GM19035 (cell line): Measurements from ENCODE around the gene LPO.

Source experiments
- ATAC-seq: cut with Tn5 transposase; IDR thresholded peaks from one replicate; pipeline ENCODE4 v1.9.1; 2021; ENCODE audit not compliant: unreplicated experiment

The LPO gene

DNA sequence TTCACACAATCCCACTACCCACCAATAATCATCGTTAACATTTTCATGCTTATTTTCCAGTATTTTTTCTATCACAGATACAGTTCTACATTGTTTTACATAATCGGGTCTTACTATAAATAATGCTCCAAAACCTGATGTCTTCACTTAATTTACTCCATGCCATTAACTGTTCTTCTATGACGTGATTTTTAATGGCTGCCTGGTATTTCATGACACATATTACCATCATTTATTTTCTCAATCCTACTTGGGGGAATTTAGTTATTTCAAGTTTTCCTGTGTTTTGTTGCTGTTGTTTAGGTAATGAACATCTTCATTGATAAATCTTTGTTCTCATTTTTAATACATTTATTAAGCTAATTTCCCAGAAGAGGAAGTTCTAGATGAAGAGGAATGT is 14.7 kb downstream of the LPO start:
- ATAC-seq: no peak

GRCh38 chr17:58254803-58255202 is 16.4 kb downstream of the LPO start:
- ATAC-seq: no peak

- no peak for ATAC-seq
Measured at GRCh38 chr17:58262149-58262548, 23.8 kb downstream of the LPO start.

GRCh38 chr17:58263773-58264172 is 25.4 kb downstream of the LPO start:
- no peak for ATAC-seq

GRCh38 chr17:58264407-58265103 is 26.2 kb downstream of the LPO start:
- no peak for ATAC-seq

- ATAC-seq: no peak
Measured at GRCh38 chr17:58265271-58265670, 26.9 kb downstream of the LPO start.

- no peak for ATAC-seq
Measured at GRCh38 chr17:58265902-58266875, 27.8 kb downstream of the LPO start.

- ATAC-seq: no peak
Measured at GRCh38 chr17:58267347-58268324, 29.3 kb downstream of the LPO start.

GRCh38 chr17:58268326-58268725 is 29.9 kb downstream of the LPO start:
- no peak for ATAC-seq

DNA sequence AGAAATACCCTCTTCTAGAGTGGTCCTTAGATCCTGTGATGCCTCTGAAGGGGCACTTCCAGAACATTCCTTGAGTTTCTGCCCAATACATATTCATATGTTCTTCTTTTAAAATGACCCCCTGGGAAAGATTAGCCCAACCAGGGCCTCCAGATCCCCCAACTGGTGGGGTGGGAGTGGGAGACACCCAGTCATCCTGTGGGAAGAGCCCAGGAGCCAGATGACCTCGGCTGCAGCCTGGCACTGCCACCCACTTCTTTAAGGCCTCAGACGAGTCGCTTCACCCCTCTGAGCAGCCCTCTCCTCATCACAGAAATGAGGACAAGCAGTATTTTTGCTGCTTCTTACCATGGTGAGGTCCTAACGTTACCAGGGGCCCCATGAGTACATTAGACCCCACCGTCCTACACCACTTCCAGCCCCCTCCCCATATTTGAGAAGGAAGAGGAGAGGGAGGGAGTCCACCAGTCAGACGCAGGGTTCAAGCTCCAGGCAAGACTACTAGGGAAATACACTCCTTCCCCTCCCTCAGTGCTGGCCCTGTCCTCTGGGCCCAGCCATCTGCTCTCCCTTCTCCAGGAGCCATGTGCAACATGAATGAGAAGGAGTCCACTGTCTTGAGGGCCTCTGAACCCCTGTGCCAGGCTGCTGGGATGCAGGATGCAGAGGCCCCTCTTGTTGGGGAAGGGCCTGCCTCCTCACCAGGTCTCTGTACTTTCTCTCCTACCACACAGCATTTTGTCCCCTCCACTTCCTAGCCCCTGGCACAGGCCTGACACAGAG is 30.6 kb downstream of the LPO start:
- no peak for ATAC-seq

GRCh38 chr17:58269557-58270291 is 31.3 kb downstream of the LPO start:
- no peak for ATAC-seq

DNA sequence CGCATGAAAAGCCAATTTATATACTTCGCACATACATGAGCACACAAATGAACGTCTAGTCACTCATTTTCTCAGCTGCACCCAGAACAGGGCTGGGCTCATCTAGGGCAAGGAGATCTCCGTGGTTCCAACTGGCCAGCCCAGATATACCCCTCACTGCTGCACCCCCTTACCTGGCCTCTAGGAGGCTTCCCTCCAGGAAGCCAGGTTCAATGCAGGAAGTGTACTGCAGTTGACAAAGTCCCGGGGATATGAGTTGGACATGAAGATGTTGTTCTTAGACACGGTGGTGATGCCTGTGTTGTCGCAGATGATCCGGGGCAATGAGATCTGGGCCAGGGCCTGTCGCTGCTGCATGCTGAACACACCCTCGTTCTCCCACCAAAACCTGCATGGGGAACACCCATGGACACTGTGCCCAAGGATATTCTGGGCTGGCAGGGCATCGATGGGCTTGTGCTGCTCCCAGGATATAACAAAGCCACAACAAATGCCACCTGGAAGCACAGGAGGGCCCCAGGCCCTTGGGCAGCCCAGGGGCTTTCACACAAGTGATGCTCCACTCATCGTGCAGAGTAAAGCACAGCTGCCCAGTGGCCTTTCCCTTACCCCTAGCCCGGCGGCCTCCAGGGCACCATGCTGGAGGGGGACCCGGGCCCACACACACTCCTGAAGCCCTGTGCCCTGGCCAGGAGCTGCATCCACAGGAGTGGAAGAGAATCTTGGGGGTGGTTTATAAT is 32.3 kb downstream of the LPO start:
- no peak for ATAC-seq

DNA sequence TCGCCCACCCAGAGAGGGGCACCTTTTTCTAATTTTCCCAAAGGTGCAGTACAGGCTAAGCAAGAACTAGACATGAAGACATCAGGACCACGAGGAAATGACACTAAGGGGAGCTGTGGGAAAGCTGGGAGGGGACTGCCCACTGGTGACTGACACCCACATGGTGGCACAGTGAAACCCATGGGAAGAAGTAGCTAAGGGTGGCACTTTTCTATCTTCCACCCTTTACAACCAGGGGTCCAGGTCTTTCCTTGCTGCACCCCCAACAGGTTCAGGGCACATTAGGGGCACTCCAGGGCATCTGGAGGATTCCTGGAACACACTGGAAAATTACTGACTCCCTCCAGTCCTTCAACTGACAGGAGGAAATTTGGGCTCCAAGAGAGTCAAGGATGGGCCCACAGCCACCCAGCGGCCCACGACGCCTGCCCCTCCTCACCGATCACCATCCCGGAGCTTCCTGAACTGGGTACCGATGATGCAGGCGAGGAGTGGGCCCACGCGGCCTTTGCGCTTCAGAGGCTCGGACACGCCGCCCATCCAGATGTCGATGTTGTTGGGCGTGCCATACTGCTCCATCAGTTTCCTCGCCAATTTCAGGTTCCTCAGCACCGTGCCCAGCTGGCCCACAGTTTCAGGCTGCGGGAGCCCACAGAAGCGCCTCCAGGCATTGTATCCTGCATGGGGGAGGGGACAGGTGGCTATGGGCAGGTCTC is 33.0 kb downstream of the LPO start:
- ATAC-seq: no peak

DNA sequence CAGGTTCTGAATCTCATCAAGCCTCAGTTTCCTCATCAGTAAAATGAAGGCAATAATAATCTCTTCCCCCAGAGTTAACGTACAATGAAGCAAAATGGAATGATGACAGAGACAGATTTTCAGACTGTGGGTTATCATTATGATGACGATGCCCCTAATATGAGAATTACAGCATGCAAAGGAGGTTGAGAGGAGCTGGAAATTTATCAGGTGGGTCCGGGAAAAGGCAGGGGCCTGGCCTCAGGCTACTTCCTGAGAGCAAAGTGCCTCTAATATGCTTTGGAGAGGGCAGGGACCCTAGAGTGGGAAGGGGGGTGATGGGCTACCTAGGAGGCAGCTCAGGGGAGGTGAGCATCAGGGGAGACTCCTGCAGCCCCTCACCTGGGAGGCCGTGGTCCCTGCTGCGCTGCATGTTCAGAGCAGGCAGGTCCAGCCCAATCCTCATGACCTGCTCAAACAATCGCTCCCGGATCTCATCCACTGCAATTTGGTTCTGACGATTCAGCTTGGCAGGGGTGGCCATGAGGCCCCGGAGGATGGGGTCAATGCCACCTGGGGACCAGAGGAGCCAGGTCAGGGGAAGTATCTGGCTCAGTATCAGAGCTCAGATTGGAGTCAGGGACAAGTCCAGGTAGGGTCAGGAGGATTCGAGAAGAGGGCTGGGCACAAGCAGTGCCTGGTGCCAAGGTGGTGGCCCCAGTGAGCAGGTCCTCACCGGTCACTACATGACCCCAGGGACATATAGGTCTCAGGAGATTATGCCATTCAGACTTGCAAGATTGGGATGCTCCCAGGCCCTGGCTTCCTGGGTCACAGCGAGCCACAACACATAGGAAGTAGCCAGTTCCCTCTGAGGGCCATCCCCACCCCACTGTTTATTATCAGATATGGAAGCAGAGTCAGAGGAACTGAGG is 34.2 kb downstream of the LPO start:
- ATAC-seq: no peak

DNA sequence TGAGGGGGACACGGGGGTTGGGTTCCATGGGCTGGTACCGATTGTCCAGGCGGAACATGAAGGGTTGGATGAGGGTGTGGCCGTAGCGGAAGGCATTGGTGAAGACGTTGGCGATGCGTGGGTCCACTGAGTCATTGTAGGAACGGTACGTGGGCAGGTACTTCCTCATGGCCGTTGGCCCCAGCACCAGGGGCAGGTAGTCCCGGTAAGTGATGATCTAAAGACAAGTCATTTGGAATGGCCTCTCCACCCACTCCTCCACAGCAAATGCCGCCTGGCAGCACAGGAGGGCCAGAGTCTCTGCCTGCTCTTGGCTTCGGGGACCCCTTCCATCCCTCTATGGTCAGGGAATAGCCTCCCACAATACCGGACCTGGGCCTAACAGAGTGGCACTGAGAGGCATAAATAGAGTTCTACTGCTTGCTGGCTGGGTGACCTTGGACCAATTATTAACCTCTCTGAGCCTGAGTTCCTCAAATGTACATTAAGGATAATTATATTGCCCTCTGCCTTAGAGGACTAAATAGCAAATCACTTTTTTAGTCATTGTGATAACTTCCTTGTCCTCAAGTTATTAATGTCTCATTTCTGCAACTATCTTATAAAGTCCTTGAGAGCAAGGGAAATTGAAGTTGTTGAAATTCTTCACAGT is 35.2 kb downstream of the LPO start:
- ATAC-seq: no peak

DNA sequence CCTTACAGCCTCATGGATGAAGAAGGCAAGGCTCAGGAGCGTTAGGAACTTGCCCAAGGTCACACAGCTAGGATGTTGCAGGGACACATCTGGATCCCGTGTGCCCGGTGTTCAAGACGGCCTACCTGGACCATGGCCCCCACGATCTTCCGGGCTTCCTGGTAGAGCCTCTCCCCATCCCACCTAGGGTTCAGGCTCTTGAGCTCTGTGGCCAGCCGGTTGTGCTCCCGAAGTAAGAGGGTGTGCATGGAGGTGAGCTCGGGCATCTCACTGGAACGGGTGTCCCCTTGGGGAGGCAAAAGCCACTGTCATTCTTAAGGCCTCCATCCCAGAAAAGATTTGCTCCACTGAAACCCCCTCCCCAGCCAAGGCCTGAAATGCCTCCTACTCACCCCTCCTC is 37.0 kb downstream of the LPO start:
- ATAC-seq: no peak

- no peak for ATAC-seq
Measured at GRCh38 chr17:58276423-58276822, 38.0 kb downstream of the LPO start.
